Measurements from ENCODE around the gene SHMT1.
"Not testable (repeated sequence)": the region's sequence is repeated elsewhere in the genome, so short reads cannot be mapped to it uniquely, and the experiment has no call there.

SHMT1 gene

GRCh38 chr17:18303206-18303605 is 60.1 kb downstream of the SHMT1 start:
- FAIRE-seq: peak; percentile 57
- not testable (repeated sequence) for DNase-seq (ENCODE audit: insufficient read length, low spot score)

GRCh38 chr17:18300725-18301480 is 62.4 kb downstream of the SHMT1 start:
- FAIRE-seq: no peak

GRCh38 chr17:18298061-18298460 is 65.3 kb downstream of the SHMT1 start:
- not testable (repeated sequence) for FAIRE-seq

More at GRCh38 chr17:18300725-18301480, 62.4 kb downstream of the SHMT1 start:
- no peak for DNase-seq (ENCODE audit: insufficient read length, low spot score)

GRCh38 chr17:18291718-18292540 is 71.4 kb downstream of the SHMT1 start:
- no peak for FAIRE-seq
- no peak for DNase-seq (ENCODE audit: insufficient read length, low spot score)

More at GRCh38 chr17:18298061-18298460, 65.3 kb downstream of the SHMT1 start:
- DNase-seq (ENCODE audit: insufficient read length, low spot score): not testable (repeated sequence)

- FAIRE-seq (peak; percentile 84), DNase-seq (ENCODE audit: insufficient read length, low spot score) (no peak)
Measured at GRCh38 chr17:18285296-18285695, 78.1 kb downstream of the SHMT1 start.

- peak; percentile 23 for FAIRE-seq
Measured at GRCh38 chr17:18281788-18282187, 81.6 kb downstream of the SHMT1 start.

GRCh38 chr17:18280766-18281371 is 82.5 kb downstream of the SHMT1 start:
- DNase-seq (ENCODE audit: insufficient read length, low spot score) (no peak), FAIRE-seq (no peak)

More at GRCh38 chr17:18281788-18282187, 81.6 kb downstream of the SHMT1 start:
- DNase-seq (ENCODE audit: insufficient read length, low spot score): no peak

GRCh38 chr17:18280249-18280648 is 83.1 kb downstream of the SHMT1 start:
- FAIRE-seq (peak; percentile 68), DNase-seq (ENCODE audit: insufficient read length, low spot score) (no peak)

- no peak for FAIRE-seq
- no peak for DNase-seq (ENCODE audit: insufficient read length, low spot score)
Measured at GRCh38 chr17:18278867-18279266, 84.5 kb downstream of the SHMT1 start.
